ENCODE data around the gene ASPSCR1. TPM values are rescaled to one million over a fixed set of nuclear protein-coding genes. Genes with fewer than 3 reads are reported as not detected.

Gene ASPSCR1
- total and polyA plus RNA-seq, 2 of the 8 experiments (the other 6 are each of a cell fraction or from before 2014, with no cell fraction given), result 33.3 to 43.7 TPM

- Histone ChIP-seq H3K23me2 (ENCODE audit: low read depth, low read length) (no peaks in the 10 kb centered on the region; the same call in 1 of the 2 replicates), H3K4ac (replicated peaks; ENCODE audit: insufficient read length, low read depth, low read length) (no peak overlapping the region), H3K27me3 (replicated peaks in 1 of 4; ENCODE audit: control insufficient read depth in 3 of 4, extremely low read depth in 1 of 4, insufficient read depth in 3 of 4, low read length in 3 of 4) (peaks cover 0 to 5% (median 0%) of the 10 kb centered on the region in 4 experiments; a peak in 3 of 7 replicates), H3K14ac (ENCODE audit: insufficient read length) (no peak overlapping the region), H3K79me1 (ENCODE audit: low read depth, low read length) (no peaks in the 10 kb centered on the region), H3K4me2 (ENCODE audit: insufficient read depth in 1 of 2, low read depth in 2 of 2, low read length in 2 of 2) (no peak overlapping the region), H3K27ac (ENCODE audit: low read depth, low read length) (no peak overlapping the region), H4K20me1 (replicated peaks in 1 of 2; ENCODE audit: control insufficient read depth in 1 of 2, insufficient read depth in 2 of 2, low read length in 2 of 2) (peaks cover 0 to 3% of the 10 kb centered on the region in 2 experiments), H2BK5ac (ENCODE audit: low read depth, low read length) (no peak overlapping the region), H3K4me1 (replicated peaks in 1 of 4; ENCODE audit: control insufficient read depth in 3 of 4, insufficient read depth in 4 of 4, low read length in 3 of 4) (peaks cover 0 to 14% (median 8%) of the 10 kb centered on the region in 4 experiments; a peak in 5 of 7 replicates), H3K4me3 (ENCODE audit: extremely low read depth in 1 of 4, insufficient read depth in 2 of 4, low read depth in 3 of 4, low read length in 4 of 4) (no peak overlapping the region), H3K9me3 (ENCODE audit: insufficient read depth in 2 of 2, low read depth in 1 of 2, low read length in 1 of 2) (no peaks in the 10 kb centered on the region), H2BK12ac (ENCODE audit: low read depth, low read length) (0 out of 2 replicates have a peak overlapping the region, but pooled peaks have one; percentile 17), H2AFZ (ENCODE audit: low read length) (no peak overlapping the region), H3K9ac (replicated peaks in 1 of 4; ENCODE audit: extremely low read depth in 1 of 4, low read depth in 3 of 4, low read length in 3 of 4) (no peak overlapping the region), H3K23ac (ENCODE audit: insufficient read length) (no peak overlapping the region), H2AK5ac (ENCODE audit: low read depth, low read length) (peak overlapping the region; percentile 65; the same call in 1 of the 2 replicates), H2BK120ac (replicated peaks; ENCODE audit: low read depth, low read length) (no peak overlapping the region), H4K8ac (ENCODE audit: extremely low read depth, insufficient read depth, low read length) (peak overlapping the region; percentile 60; the same call in 1 of the 2 replicates), H3K18ac (ENCODE audit: extremely low read depth, low read length) (no peak overlapping the region), H3K79me2 (ENCODE audit: control insufficient read depth in 1 of 2, insufficient read depth in 2 of 2, low read length in 2 of 2) (no peaks in the 10 kb centered on the region; a peak in 1 of 4 replicates), H2BK20ac (ENCODE audit: low read length) (no peak overlapping the region), H4K5ac (ENCODE audit: insufficient read length, low read depth, low read length) (no peak overlapping the region), H3K36me3 (ENCODE audit: control insufficient read depth in 2 of 4, insufficient read depth in 4 of 4, low read length in 3 of 4) (peaks cover 0 to 7% (median 3%) of the 10 kb centered on the region in 4 experiments; a peak in 4 of 8 replicates), H3K56ac (replicated peaks; ENCODE audit: insufficient read length, low read depth, low read length) (no peak overlapping the region), H2BK15ac (ENCODE audit: low read length) (0 out of 2 replicates have a peak overlapping the region, but pooled peaks have one; percentile 29), H4K91ac (replicated peaks; ENCODE audit: insufficient read length, low read length) (peak overlapping the region; percentile 17)
- POLR2A ChIA-PET (ENCODE audit: partially characterized antibody), result interaction anchor here (14.6 kb wide), 1 partner anchor 15 kb away, joined by 150 read pairs; the partner anchor contains the start of gene MAFG
- FAIRE-seq (no peak), DNase-seq (ENCODE audit: low read depth in 1 of 2, low spot score in 2 of 2) (no peak)
- no peak for TF ChIP-seq HDAC2 (IDR thresholded peaks at IDR 0.05; ENCODE audit: borderline replicate concordance in 1 of 2, low read depth in 2 of 2, low read length in 2 of 2)
- TF ChIP-seq YY1 (IDR thresholded peaks at IDR 0.05; ENCODE audit: low read depth, low read length), result no peak
- TF ChIP-seq TAF7 (optimal IDR thresholded peaks at IDR 0.05; ENCODE audit: borderline replicate concordance, low read depth, low read length), result no peak
- TF ChIP-seq, protein P1, sequence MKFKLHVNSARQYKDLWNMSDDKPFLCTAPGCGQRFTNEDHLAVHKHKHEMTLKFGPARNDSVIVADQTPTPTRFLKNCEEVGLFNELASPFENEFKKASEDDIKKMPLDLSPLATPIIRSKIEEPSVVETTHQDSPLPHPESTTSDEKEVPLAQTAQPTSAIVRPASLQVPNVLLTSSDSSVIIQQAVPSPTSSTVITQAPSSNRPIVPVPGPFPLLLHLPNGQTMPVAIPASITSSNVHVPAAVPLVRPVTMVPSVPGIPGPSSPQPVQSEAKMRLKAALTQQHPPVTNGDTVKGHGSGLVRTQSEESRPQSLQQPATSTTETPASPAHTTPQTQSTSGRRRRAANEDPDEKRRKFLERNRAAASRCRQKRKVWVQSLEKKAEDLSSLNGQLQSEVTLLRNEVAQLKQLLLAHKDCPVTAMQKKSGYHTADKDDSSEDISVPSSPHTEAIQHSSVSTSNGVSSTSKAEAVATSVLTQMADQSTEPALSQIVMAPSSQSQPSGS (IDR thresholded peaks at IDR 0.05; ENCODE audit: low read length), result no peak
- no peak for TF ChIP-seq PHF8 (conservative IDR thresholded peaks at IDR 0.05; ENCODE audit: low read depth, low read length)
- no peak for TF ChIP-seq ATF3 (IDR thresholded peaks at IDR 0.05; ENCODE audit: insufficient read depth, low read depth, low read length)
- no peak for TF ChIP-seq KDM4A (IDR thresholded peaks at IDR 0.05; ENCODE audit: low read depth, low read length, severe bottlenecking)
- no peak for TF ChIP-seq SP4 (IDR thresholded peaks at IDR 0.05; ENCODE audit: low read length)
- TF ChIP-seq GTF2F1 (IDR thresholded peaks at IDR 0.05; ENCODE audit: borderline replicate concordance, low read depth, low read length), result no peak
- TF ChIP-seq TBP (IDR thresholded peaks at IDR 0.05; ENCODE audit: low read depth, low read length), result no peak
- CTCF ChIA-PET (ENCODE audit: partially characterized antibody), result interaction anchor here (1.0 to 4.6 kb wide), 7 partner anchors 10 to 83 kb away, joined by 3 to 16 read pairs (median 4); partner anchors contain the start of genes CENPX, LRRC45, MAFG and NOTUM
- 93% methylated on average over 19 of the region's 21 CpGs; no CpG with 5 or more reads in 1 of the 2 experiments for WGBS, 2 experiments (ENCODE audit: extremely low coverage in 1 of 2, insufficient coverage in 1 of 2, insufficient read length in 1 of 2, insufficient replicate concordance in 2 of 2, low coverage in 1 of 2, low lambda C conversion rate in 2 of 2, missing lambda C conversion rate in 1 of 2)
Observed at GRCh38 chr17:81939881-81940385, 37.5 kb upstream of the ASPSCR1 start.
